Measurements from ENCODE around the gene GRAMD4. TPM values are rescaled to one million over a fixed set of nuclear protein-coding genes. Genes with fewer than 3 reads are reported as not detected.

GRAMD4 gene
- polyA plus RNA-seq, 3 donors: 9.5 to 33.3 (median 12.6) TPM

DNA sequence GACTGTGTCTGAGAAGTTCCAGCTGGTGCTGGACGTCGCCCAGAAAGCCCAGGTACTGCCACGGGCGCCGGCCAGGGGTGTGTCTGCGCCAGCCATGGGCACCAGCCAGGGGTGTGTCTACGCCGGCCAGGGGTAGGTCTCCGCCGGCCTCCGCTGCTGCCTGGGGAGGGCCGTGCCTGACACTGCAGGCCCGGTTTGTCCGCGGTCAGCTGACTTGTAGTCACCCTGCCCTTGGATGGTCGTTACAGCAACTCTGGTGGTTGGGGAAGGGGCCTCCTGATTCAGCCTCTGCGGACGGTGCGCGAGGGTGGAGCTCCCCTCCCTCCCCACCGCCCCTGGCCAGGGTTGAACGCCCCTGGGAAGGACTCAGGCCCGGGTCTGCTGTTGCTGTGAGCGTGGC lies 47.9 kb downstream of the GRAMD4 start:
- Histone ChIP-seq H4K20me1 (ENCODE audit: insufficient read depth, low read length) (peaks cover 38% of the 10 kb centered on the region), H3K27ac (ENCODE audit: low read depth in 1 of 2, low read length in 2 of 2) (no peak overlapping the region), H3K4me2 (replicated peaks; ENCODE audit: extremely low read depth, low read length, poor library complexity, severe bottlenecking) (no peak overlapping the region), H3K79me2 (ENCODE audit: insufficient read depth, low read length) (no peaks in the 10 kb centered on the region), H3K4me3 (replicated peaks in 1 of 3; ENCODE audit: low read depth in 2 of 3, low read length in 3 of 3) (no peak overlapping the region), H2AFZ (ENCODE audit: insufficient read depth, low read depth, low read length, poor library complexity, severe bottlenecking) (no peak overlapping the region), H3K9me3 (replicated peaks in 1 of 2; ENCODE audit: control insufficient read depth in 1 of 2, insufficient read depth in 1 of 2, low read length in 2 of 2) (no peaks in the 10 kb centered on the region), H3K36me3 (replicated peaks in 1 of 2; ENCODE audit: control insufficient read depth in 1 of 2, insufficient read depth in 2 of 2, low read length in 2 of 2) (peaks cover 85 to 88% of the 10 kb centered on the region in 2 donors), H3K27me3 (ENCODE audit: control insufficient read depth in 2 of 2, insufficient read depth in 2 of 2, low read length in 2 of 2) (no peaks in the 10 kb centered on the region), H3K4me1 (ENCODE audit: control insufficient read depth in 1 of 2, insufficient read depth in 2 of 2, low read length in 2 of 2) (peaks cover 0 to 2% of the 10 kb centered on the region in 2 donors), H3K9ac (ENCODE audit: insufficient read depth, low read length, poor library complexity, severe bottlenecking) (no peak overlapping the region)
- WGBS (ENCODE audit: insufficient coverage): 93% methylated on average over 13 of the region's 24 CpGs
- no peak for TF ChIP-seq CTCF (IDR thresholded peaks at IDR 0.05)
- DNase-seq: no peak
- Mint-ChIP-seq H3K27me3 (ENCODE audit: low read depth in 3 of 3) (no peaks in the 10 kb centered on the region), H3K9me3 (no peaks in the 10 kb centered on the region), H3K4me3 (no peak overlapping the region), H3K27ac (no peak overlapping the region), H3K36me3 (peaks cover 55 to 89% of the 10 kb centered on the region in 2 donors), H3K4me1 (peaks cover 15% of the 10 kb centered on the region)
- intact Hi-C loops (cut with micrococcal nuclease): no loop called here

GRCh38 chr22:46669201-46669600 lies 49.0 kb downstream of the GRAMD4 start:
- H3K4me1 Mint-ChIP-seq: peaks cover 26% of the 10 kb centered on the region
- no peaks in the 10 kb centered on the region for H3K79me2 ChIP-seq (ENCODE audit: insufficient read depth, low read length)
- peak overlapping the region in 3 of 7 donors; percentile 8 to 26 (median 22) for H3K27ac Mint-ChIP-seq
- H3K27me3 ChIP-seq (ENCODE audit: control insufficient read depth in 2 of 2, insufficient read depth in 2 of 2, low read length in 2 of 2): no peaks in the 10 kb centered on the region
- H3K4me2 ChIP-seq (replicated peaks; ENCODE audit: extremely low read depth, low read length, poor library complexity, severe bottlenecking): no peak overlapping the region
- no peak for TF ChIP-seq CTCF (IDR thresholded peaks at IDR 0.05)
- H2AFZ ChIP-seq (ENCODE audit: insufficient read depth, low read depth, low read length, poor library complexity, severe bottlenecking): no peak overlapping the region
- no peaks in the 10 kb centered on the region for H3K9me3 Mint-ChIP-seq
- H3K27me3 Mint-ChIP-seq (ENCODE audit: low read depth in 3 of 3): no peaks in the 10 kb centered on the region
- H3K4me1 ChIP-seq (ENCODE audit: control insufficient read depth in 1 of 2, insufficient read depth in 2 of 2, low read length in 2 of 2): peaks cover 10 to 13% of the 10 kb centered on the region in 2 donors
- H3K9me3 ChIP-seq (replicated peaks in 1 of 2; ENCODE audit: control insufficient read depth in 1 of 2, insufficient read depth in 1 of 2, low read length in 2 of 2): no peaks in the 10 kb centered on the region
- no peak overlapping the region for H3K4me3 Mint-ChIP-seq
- H3K9ac ChIP-seq (ENCODE audit: insufficient read depth, low read length, poor library complexity, severe bottlenecking): no peak overlapping the region
- H3K4me3 ChIP-seq (replicated peaks in 1 of 3; ENCODE audit: low read depth in 2 of 3, low read length in 3 of 3): no peak overlapping the region
- no CpG with 5 or more reads among the region's 9 CpGs for WGBS (ENCODE audit: insufficient coverage)
- peaks cover 38% of the 10 kb centered on the region for H4K20me1 ChIP-seq (ENCODE audit: insufficient read depth, low read length)
- peaks cover 84 to 85% of the 10 kb centered on the region in 2 donors for H3K36me3 ChIP-seq (replicated peaks in 1 of 2; ENCODE audit: control insufficient read depth in 1 of 2, insufficient read depth in 2 of 2, low read length in 2 of 2)
- H3K27ac ChIP-seq (ENCODE audit: low read depth in 1 of 2, low read length in 2 of 2): no peak overlapping the region
- H3K36me3 Mint-ChIP-seq: peaks cover 49 to 86% of the 10 kb centered on the region in 2 donors
- no peak for DNase-seq
- intact Hi-C loops (cut with micrococcal nuclease): no loop called here

Measured in CD14-positive monocyte (primary cell).